Activated CD4-positive, alpha-beta T cell treated with anti-CD3 and anti-CD28 coated beads for 48 hours (primary cell): Measurements from ENCODE around the gene CAMSAP3.

Experiments
- DNase-seq: peaks from one replicate; pipeline ENCODE4 v3.0.0-alpha.2; 2020

Gene CAMSAP3

DNA sequence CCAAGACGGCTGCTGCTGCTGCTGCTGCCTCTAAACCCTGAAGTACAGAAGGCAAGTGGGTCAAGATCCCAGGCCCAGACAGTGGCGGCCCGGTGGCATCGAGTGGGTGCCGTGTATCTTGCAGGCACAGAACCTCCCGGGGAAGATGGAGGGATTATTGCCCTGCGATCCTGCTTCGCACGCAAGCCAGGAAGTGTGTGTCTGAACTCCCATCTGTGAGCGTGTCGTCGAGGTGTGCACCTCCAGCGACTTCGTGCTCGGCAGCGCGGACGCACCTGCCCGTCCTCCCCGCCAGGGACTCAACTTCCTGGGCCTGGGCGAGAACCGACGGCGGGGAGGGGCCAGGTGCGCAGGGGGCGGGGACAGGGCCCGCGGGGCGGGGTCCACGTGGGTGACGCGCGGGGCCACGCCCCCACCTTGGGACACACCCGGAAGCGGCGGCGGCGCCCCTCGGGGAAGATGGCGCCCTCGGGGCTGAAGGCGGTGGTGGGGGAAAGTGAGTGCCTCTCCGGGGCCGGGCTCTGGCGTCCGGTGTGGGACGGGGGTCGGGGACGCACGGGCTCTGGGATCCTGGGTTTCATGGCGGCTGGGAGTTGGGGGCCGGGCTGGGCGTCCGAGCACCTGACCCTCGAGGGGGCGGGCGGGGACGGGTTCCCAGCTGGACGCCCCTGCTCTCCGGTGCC is 41.2 kb downstream of the CAMSAP3 start, which contains the start of gene STXBP2:
Gene STXBP2 (plus strand): TSS at position 420 of the 683 bp plus-strand sequence. CDS start 40 bp downstream, at position 460.
- peak; percentile 93 for DNase-seq

DNA sequence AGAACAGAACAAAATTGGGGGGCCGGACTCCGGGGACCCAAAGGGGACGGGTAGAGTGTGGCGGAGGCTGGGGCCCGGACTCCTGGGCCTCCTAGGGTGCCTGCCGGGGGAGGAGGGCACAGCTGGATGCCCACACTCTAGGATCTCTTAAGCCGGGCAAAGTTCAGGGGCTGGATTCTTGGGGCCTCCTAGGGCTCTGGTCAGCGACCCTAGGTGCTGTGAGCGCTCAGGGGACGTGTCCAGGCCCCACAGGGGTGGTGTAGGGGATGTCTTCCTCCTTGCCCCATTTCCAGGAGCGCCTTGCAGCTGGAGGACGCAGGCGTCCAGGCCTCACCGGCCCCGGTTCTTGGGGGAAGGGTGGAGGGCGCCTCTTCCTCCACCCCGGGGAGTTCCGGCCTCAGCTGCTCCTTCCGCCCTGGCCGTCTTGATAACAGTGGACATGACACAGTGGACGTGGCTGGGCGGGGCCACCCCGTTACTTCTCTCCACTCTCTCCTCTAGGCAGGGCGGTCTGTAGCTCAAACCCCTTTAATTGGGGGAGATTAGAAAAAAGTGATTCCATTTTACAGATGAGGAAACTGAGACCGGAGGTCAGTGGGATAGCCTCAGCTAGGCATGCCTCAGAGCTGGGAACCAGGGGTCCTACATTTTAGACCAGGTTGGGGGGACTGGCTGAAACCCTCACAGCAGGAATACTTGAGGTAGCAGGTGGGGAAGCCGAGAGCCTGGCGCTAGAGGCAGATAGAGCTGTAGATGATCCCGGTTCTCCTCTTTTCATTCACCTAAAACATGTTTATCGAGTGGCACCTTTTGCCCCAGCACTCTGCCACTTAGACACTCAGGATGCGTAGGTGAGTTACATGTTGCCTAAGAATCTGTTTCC is 42.0 kb downstream of the CAMSAP3 start:
- peak; percentile 26 for DNase-seq

DNA sequence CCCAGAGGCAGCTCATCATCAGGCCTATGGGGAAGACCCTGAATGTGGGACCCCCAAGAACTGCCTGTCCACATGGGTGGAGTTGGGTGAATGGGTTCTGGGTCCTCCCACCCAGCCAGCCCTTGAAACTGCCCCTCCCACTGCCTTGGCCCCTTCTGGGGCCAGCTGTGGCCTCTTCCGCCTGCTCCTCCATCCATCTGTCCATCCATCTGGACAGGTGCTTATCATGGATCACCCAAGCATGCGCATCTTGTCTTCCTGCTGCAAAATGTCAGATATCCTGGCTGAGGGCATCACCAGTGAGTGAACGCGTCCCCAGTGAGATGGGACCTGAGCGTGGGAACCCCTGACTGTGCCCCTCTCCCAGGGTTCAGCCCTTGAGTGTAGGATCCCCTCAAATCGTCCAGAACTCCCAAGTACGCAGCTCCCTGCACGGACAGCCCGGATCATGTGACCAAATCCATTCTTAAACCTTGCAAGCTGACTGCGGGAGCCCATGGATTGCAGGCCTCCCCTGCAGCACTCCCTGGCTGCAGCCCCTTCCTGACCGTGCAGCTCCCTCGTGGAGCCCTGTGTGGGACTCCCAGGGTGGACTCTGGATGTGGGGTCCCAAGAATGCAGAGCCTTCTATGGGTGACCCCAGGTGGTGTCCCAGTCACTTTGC is 43.3 kb downstream of the CAMSAP3 start:
- no peak for DNase-seq

DNA sequence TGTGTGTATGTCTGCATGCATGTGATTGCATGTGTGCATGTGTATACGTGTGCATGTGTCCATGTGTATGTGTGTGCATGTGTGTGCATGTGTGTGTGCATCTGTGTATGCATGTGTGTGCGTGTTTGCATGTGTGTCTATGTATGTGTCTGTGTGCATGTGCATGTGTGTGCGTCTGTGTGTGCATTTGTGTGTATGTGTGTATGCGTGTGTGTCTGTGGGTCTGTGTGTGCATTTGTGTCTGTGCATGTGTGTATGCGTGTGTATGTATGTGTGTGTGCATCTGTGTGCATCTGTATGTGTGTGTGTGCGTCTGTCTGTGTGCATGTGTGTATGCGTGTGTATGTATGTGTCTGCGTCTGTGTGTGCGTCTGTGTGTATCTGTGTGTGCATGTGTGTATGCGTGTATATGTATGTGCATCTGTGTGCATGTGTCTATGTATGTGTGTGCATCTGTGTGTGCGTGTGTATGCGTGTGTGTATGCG is 44.2 kb downstream of the CAMSAP3 start:
- no peak for DNase-seq

DNA sequence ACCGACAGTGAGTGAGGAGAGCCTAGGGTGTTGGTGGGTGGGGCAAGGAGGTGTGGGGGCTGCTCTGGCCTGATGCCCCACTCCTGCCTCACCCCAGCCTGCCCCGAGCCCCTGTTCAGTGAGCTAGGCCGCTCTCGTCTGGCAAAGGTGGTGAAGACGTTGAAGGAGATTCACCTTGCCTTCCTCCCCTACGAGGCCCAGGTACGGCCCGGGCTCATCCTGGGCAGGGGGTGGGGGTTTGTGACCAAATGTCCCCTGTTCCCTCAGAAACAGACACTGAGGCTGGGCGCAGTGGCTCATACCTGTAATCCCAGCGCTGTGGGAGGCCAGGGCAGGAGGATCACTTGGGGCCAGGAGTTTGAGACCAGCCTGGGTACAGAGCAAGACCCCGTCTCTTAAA is 45.1 kb downstream of the CAMSAP3 start:
- DNase-seq, result no peak

DNA sequence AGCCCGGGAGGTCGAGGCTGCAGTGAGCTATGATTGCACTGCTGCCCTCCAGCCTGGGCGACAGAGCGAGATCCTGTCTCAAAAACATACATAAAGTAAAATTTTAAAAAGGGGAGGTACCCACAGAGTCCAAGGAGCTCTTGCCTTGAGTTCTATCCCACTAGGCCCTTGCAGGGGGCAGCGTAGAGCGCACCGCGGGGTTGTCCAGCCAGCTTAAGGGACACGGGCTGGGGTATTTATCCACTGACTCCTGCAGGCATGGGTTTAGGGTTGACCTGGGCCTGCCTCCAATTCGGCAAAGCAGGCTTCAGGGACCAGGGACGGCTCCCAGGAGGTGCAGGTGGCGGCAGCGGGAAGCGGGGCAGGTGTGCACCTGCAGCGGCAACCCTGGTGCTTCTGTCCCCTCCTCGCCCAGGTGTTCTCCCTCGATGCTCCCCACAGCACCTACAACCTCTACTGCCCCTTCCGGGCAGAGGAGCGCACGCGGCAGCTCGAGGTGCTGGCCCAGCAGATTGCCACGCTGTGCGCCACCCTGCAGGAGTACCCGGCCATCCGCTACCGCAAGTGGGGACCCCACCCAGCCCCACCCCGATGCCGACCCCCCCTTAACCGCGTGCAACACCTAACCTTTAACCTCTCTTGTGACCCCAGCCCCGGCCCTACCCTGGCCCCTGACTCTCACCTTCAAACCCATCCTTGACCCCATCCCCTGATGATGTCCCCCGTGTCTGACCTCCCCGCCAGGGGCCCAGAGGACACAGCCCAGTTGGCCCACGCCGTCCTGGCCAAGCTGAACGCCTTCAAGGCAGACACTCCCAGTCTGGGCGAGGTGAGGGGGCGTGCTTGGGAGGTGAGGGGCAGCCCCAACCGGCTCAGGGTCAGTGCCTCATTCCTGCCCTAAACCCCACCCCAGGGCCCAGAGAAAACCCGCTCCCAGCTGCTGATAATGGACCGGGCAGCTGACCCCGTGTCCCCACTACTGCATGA is 45.9 kb downstream of the CAMSAP3 start:
- DNase-seq, result no peak

DNA sequence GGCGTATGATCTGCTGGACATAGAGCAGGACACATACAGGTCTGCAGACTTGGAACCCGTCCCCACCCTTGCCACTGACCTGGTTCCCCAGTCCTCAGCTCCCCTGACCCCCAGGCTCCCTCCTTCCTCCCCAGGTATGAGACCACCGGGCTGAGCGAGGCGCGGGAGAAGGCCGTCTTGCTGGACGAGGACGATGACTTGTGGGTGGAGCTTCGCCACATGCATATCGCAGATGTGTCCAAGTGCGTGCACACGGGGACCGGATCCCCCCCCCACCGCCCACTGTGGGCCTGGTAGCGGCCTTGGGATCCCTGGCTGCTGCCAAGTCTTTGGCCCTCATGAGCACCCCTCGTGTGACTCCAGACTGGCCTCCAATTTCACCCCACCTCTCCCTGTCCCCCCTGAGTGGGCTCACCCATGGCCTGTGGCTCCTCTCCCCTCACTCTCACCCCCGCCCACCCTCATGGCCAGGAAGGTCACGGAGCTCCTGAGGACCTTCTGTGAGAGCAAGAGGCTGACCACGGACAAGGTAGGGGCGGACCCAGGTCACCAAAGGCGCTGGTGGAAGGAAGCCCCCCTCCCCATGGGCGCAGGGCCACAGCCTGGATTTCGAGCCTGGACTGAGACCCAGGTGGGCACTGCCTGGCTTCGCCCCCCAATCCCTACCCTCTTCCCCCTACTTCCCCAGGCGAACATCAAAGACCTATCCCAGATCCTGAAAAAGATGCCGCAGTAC is 46.8 kb downstream of the CAMSAP3 start:
- DNase-seq, result no peak

DNA sequence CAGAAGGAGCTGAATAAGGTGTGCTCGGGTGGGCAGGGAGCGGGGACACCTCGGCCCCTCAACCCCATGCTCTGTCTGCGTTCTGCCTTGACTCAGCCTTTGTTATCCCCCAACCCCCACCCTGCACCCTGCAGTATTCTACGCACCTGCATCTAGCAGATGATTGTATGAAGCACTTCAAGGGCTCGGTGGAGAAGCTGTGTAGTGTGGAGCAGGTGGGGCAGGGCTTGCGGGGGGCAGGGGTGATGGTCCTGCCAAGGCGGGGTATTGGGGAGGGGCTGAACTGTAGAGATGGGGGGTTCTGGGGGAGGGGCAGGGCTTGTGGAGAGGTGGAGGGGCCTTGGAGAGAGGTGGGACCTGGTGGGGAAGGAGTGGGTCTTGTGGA is 47.4 kb downstream of the CAMSAP3 start:
- no peak for DNase-seq

DNA sequence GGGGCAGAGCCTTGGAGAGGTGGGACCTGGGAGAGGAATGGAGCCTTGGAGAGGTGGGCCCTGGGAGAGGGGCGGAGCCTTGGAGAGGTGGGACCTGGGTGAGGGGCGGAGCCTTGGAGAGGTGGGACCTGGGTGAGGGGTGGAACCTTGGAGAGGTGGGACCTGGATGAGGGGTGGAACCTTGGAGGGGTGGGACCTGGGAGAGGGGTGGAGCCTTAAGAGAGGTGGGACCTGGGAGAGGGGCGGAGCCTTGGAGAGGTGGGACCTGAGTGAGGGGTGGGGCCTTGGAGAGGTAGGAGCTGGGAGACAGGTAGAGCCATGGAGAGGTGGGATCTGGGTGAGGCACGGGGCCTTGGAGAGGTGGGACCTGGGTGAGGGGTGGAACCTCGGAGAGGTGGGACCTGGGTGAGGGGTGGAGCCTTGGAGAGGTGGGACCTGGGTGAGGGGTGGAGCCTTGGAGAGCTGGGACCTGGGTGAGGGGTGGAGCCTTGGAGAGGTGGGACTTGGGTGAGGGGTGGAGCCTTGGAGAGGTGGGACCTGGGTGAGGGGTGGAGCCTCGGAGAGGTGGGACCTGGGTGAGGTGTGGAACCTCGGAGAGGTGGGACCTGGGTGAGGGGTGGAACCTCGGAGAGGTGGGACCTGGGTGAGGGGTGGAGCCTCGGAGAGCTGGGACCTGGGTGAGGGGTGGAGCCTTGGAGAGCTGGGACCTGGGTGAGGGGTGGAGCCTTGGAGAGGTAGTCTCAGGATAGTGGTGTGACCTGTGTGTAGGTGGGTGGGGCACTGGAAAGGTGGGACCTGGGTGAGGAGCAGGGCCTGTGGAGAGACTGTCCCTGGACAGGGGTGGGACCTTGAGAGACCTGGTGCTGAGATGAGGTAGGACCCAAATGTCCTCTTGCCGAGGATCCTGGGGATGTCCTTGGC is 48.2 kb downstream of the CAMSAP3 start:
- DNase-seq, result peak; percentile 68

DNA sequence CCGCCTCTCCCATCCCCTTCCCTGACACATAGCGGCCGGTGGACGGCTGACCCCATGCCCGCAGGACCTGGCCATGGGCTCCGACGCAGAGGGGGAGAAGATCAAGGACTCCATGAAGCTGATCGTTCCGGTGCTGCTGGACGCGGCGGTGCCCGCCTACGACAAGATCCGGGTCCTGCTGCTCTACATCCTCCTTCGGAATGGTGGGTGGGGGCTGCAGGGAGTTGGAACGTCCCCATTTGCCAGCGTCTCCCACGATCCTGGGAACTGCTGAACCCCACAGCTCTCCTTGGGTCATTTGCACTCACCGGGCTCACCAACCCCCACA is 48.9 kb downstream of the CAMSAP3 start:
- no peak for DNase-seq

DNA sequence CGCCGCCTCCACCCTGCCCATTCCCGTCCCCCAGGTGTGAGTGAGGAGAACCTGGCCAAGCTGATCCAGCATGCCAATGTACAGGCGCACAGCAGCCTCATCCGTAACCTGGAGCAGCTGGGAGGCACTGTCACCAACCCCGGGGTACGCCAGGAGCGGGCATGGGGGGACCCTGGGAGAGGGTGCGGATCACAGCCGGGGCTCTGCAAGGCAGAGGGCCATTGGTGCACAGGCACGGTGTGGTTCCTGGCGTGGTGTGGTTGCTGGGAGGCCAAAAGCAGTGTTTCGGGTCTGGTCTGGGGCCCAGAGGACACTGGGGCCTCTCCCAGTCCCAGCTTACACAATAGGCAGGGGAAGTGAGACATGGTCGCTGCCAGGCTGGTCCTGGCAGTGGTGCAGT is 49.5 kb downstream of the CAMSAP3 start:
- no peak for DNase-seq

DNA sequence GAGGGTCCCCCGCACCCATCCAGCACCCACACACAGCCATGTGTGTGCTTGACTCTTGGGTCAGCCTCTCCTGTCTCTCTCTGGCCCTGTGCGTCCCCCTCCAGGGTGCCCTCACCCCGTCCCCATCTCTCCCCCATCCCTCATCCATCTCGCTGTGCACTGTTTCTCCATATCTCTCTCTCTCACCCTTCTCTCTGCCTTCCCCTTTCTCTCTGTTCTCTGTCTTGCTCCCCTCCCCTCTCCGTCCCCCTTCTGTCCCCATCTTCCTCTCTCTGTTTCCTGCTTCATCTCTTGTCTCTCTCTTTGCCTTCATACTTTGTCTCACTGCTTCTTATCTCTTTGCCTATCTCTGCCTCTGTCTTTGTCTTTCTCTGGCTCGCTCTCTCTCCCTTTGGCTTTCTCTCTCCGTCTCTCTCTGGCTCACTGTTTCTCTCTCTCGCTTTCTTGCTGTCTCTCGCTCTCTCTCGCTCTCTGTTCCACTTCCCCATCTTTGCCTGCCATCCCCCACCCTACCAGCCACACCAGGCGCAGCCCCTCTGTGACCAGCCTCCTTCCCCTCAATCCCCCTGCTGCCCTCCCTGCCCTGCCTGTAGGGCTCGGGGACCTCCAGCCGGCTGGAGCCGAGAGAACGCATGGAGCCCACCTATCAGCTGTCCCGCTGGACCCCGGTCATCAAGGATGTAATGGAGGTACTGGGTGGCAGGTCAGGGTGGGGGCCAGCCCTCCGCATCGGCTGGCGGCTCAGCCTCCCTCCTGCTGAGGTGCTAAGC is 50.2 kb downstream of the CAMSAP3 start:
- no peak for DNase-seq

DNA sequence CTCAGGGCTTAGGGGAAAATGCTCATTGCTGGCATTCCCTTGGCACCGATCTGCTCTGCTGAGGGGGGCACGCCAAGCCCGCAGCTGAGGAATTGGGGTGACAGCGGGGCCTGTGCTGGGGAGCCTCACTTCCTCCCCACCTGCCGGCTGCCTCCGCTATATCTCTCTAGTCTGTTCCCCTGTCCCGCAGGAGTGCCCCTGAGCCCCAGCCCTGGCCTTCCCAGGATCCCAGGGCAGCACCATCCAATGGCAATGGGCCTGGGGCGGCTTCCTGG is 50.7 kb downstream of the CAMSAP3 start:
- DNase-seq, result no peak

DNA sequence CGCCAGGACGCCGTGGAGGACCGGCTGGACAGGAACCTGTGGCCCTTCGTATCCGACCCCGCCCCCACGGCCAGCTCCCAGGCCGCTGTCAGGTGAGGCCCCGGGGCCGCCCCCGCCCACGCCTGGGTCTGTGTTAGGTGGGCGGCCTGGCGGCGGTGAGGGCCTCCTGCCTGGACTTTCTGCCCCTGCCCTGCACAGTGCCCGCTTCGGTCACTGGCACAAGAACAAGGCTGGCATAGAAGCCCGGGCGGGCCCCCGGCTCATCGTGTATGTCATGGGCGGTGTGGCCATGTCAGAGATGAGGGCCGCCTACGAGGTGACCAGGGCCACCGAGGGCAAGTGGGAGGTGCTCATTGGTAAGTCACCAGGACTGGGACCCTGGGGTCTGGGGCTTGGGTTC is 51.5 kb downstream of the CAMSAP3 start:
- no peak for DNase-seq

DNA sequence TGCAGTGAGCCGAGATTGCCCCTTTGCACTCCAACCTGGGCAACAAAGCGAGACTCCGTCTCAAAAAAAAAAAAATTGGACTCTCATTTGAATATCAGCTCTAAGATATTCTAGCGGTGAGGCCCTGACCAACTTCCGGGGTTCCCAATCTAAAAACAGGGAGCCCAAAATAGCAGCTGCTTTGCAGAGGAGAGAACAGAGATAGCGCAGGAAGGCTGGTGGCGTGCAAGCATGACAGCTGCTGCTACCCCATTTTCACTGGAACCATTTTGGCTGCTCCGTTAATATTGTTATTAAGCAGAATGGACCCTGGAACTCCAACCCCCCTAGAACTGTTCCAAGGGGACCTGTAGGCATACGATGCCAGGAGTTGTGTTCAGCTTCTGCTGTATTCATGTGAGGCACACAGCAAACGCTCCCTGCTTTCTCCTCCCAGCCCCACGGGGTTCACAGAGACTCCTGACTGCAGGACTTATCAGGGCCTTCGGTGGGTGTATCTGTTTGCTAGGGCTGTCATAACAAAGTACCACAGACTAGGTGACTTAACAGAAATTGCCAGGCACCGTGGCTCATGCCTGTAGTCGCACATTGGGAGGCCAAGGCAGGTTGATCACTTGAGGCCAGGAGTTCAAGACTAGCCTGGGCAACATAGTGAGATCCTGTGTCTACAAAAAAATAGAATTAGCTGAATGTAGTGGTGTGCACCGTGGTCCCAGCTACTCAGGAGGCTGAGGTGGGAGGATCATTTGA is 52.8 kb downstream of the CAMSAP3 start:
- DNase-seq, result no peak

DNA sequence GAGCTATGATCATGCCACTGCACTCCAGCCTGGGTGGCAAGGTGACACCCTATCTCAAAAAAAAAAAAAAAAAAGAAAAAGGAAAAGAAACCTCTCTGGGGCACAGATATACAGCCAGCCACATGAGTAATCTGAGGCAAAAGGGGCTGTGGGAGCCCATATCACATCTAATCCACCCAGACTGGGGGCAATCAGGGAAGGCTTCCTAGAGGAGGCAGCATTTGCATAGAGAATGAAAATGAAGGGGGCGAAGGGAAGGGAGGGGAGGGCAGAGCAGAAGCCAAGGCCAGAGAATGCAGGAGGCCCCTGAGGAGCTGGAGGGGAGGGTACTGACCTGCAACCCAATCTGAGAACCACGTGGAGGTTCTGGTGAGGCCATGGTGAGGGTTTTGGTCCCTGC is 54.5 kb downstream of the CAMSAP3 start:
- no peak for DNase-seq

DNA sequence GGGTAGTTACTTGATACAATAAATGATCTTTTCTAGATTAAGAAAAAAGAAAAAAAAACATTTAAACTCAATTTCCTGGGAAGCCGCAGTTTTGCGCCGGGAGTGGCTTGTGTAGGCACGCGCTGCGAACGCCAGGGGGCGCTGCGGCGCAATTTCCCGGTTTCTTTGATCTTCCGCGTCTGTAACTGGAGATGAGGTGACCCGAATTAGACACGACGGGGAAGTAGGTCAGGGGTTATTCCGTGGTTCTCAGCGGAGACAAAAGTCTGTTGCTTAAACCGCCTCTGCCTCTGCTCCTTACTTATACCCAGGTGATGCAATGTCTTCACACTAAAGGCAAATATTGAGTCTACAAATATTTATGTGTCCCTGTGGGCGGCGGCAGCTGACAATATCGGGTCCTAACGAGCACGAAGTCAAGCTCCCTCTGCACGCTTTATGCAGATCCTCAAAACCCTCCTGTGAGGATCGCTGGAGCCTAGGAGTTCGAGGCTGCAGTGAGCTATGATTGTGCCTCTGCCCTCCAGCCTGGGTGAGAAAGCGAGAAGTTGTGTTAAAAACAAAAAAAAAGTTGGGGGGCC is 56.5 kb downstream of the CAMSAP3 start:
- peak; percentile 90 for DNase-seq

DNA sequence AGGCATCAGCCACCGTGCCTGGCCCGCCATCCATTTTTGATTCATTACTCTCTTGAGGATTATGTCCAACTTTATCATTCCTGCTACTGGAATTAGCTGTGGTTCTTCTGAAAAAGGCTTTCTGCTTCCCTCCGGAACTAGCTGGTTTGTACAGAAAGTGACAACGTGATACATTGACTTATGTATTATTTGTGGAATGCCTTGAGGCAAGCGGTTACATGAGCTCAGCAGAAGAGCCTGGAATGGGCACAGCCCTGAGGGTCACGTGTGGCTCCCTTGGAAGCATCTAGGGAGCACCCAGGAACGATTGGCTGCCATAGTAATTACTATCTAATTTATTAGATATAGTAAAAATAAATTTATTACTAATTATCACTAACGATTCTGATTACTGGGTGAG is 58.7 kb downstream of the CAMSAP3 start:
- no peak for DNase-seq

DNA sequence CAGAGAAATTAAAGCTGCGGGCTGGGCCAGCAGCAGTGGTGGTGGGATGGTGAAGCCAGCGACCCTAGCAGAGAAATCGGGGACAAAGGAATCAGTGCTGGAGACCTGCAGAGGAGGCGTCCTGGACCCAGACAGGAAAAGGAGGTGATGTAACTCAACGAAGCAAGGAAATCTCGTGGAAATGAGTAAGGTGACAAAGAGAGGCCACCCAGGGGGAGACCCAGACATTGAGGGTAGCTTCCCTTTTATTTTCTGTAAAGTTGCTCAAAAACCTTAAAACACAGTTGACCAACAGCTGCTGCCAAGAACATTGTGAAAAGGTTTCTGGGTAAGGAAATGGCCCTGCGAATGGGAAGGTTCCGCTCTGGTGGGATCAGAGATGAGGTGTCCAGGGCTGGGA is 59.9 kb downstream of the CAMSAP3 start:
- no peak for DNase-seq
